ENCODE results near the gene NSUN6. TPM values are rescaled to one million over a fixed set of nuclear protein-coding genes. Genes with fewer than 3 reads are reported as not detected.

The NSUN6 gene
- 10 to 100 TPM in 1 of 3 donors, 1 to 10 TPM in 2; 6.7 to 10.6 (median 8.9) TPM for total RNA-seq

- DNase-seq (peak; percentile 93), ATAC-seq (peak; percentile 96 to 97)
- peaks cover 44% of the 10 kb centered on the region for H3K4me1 Mint-ChIP-seq (ENCODE audit: low read depth)
- no peaks in the 10 kb centered on the region for H3K27me3 Mint-ChIP-seq (ENCODE audit: low read depth)
- peak within 1 kb of the TSS; percentile 97 for H3K4me3 Mint-ChIP-seq
- H3K36me3 Mint-ChIP-seq (ENCODE audit: insufficient read depth): peaks cover 7% of the 10 kb centered on the region
- no peaks in the 10 kb centered on the region for H3K9me3 Mint-ChIP-seq
Measured at GRCh38 chr10:18651324-18652007, at the start of gene NSUN6. NSUN6 (minus strand) TSS chr10:18651587; CDS start chr10:18651203, 384 bp downstream.

- Mint-ChIP-seq H3K9me3 (peaks cover 3% of the 10 kb centered on the region), H3K27me3 (ENCODE audit: low read depth) (no peaks in the 10 kb centered on the region), H3K36me3 (ENCODE audit: insufficient read depth) (no peaks in the 10 kb centered on the region), H3K4me3 (no peak overlapping the region), H3K4me1 (ENCODE audit: low read depth) (peaks cover 9% of the 10 kb centered on the region)
- ATAC-seq (peak; percentile 48 to 63), DNase-seq (no peak)
Measured at GRCh38 chr10:18699849-18700840, 48.8 kb upstream of the NSUN6 start.

GRCh38 chr10:18690541-18690940, 39.2 kb upstream of the NSUN6 start:
- DNase-seq: no peak
- ATAC-seq: no peak
- Mint-ChIP-seq H3K36me3 (ENCODE audit: insufficient read depth) (no peaks in the 10 kb centered on the region), H3K27me3 (ENCODE audit: low read depth) (peaks cover 3% of the 10 kb centered on the region), H3K4me1 (ENCODE audit: low read depth) (no peaks in the 10 kb centered on the region), H3K4me3 (no peak overlapping the region), H3K9me3 (no peaks in the 10 kb centered on the region)

GRCh38 chr10:18689498-18689897, 38.1 kb upstream of the NSUN6 start:
- H3K36me3 Mint-ChIP-seq (ENCODE audit: insufficient read depth): no peaks in the 10 kb centered on the region
- peaks cover 2% of the 10 kb centered on the region for H3K4me1 Mint-ChIP-seq (ENCODE audit: low read depth)
- ATAC-seq (no peak), DNase-seq (no peak)
- H3K4me3 Mint-ChIP-seq: no peak overlapping the region
- peaks cover 3% of the 10 kb centered on the region for H3K27me3 Mint-ChIP-seq (ENCODE audit: low read depth)
- no peaks in the 10 kb centered on the region for H3K9me3 Mint-ChIP-seq

GRCh38 chr10:18687706-18688105, 36.3 kb upstream of the NSUN6 start:
- Mint-ChIP-seq H3K4me1 (ENCODE audit: low read depth) (peaks cover 3% of the 10 kb centered on the region), H3K36me3 (ENCODE audit: insufficient read depth) (peaks cover 2% of the 10 kb centered on the region), H3K4me3 (no peak overlapping the region), H3K9me3 (no peaks in the 10 kb centered on the region), H3K27me3 (ENCODE audit: low read depth) (peaks cover 3% of the 10 kb centered on the region)
- ATAC-seq: no peak
- no peak for DNase-seq

- ATAC-seq (no peak), DNase-seq (no peak)
- H3K4me3 Mint-ChIP-seq: no peak overlapping the region
Measured at GRCh38 chr10:18687195-18687594, 35.8 kb upstream of the NSUN6 start.

GRCh38 chr10:18685555-18685954, 34.2 kb upstream of the NSUN6 start:
- DNase-seq: no peak
- Mint-ChIP-seq H3K27me3 (ENCODE audit: low read depth) (peaks cover 3% of the 10 kb centered on the region), H3K9me3 (no peaks in the 10 kb centered on the region), H3K36me3 (ENCODE audit: insufficient read depth) (peaks cover 12% of the 10 kb centered on the region), H3K4me3 (no peak overlapping the region), H3K4me1 (ENCODE audit: low read depth) (peaks cover 5% of the 10 kb centered on the region)
- ATAC-seq: no peak

More at GRCh38 chr10:18687195-18687594, 35.8 kb upstream of the NSUN6 start:
- H3K27me3 Mint-ChIP-seq (ENCODE audit: low read depth): peaks cover 3% of the 10 kb centered on the region
- H3K9me3 Mint-ChIP-seq: no peaks in the 10 kb centered on the region
- peaks cover 7% of the 10 kb centered on the region for H3K36me3 Mint-ChIP-seq (ENCODE audit: insufficient read depth)
- H3K4me1 Mint-ChIP-seq (ENCODE audit: low read depth): peaks cover 5% of the 10 kb centered on the region

GRCh38 chr10:18684953-18685352, 33.6 kb upstream of the NSUN6 start:
- peaks cover 3% of the 10 kb centered on the region for H3K27me3 Mint-ChIP-seq (ENCODE audit: low read depth)
- no peaks in the 10 kb centered on the region for H3K9me3 Mint-ChIP-seq
- ATAC-seq (no peak), DNase-seq (no peak)
- no peak overlapping the region for H3K4me3 Mint-ChIP-seq
- H3K36me3 Mint-ChIP-seq (ENCODE audit: insufficient read depth): peaks cover 12% of the 10 kb centered on the region
- H3K4me1 Mint-ChIP-seq (ENCODE audit: low read depth): peaks cover 5% of the 10 kb centered on the region

- DNase-seq (no peak), ATAC-seq (no peak)
- peaks cover 3% of the 10 kb centered on the region for H3K27me3 Mint-ChIP-seq (ENCODE audit: low read depth)
- H3K4me1 Mint-ChIP-seq (ENCODE audit: low read depth): peaks cover 5% of the 10 kb centered on the region
- H3K36me3 Mint-ChIP-seq (ENCODE audit: insufficient read depth): peaks cover 12% of the 10 kb centered on the region
- no peak overlapping the region for H3K4me3 Mint-ChIP-seq
- H3K9me3 Mint-ChIP-seq: no peaks in the 10 kb centered on the region
Measured at GRCh38 chr10:18684416-18684815, 33.0 kb upstream of the NSUN6 start.

GRCh38 chr10:18683427-18683826, 32.0 kb upstream of the NSUN6 start:
- Mint-ChIP-seq H3K36me3 (ENCODE audit: insufficient read depth) (peaks cover 12% of the 10 kb centered on the region), H3K27me3 (ENCODE audit: low read depth) (no peaks in the 10 kb centered on the region), H3K9me3 (no peaks in the 10 kb centered on the region), H3K4me3 (no peak overlapping the region), H3K4me1 (ENCODE audit: low read depth) (peaks cover 5% of the 10 kb centered on the region)
- DNase-seq (no peak), ATAC-seq (peak in 1 of 2 donors; percentile 40)

GRCh38 chr10:18681971-18682411, 30.6 kb upstream of the NSUN6 start:
- H3K27me3 Mint-ChIP-seq (ENCODE audit: low read depth): no peaks in the 10 kb centered on the region
- no peak for ATAC-seq
- no peak overlapping the region for H3K4me3 Mint-ChIP-seq
- DNase-seq: no peak
- peaks cover 14% of the 10 kb centered on the region for H3K36me3 Mint-ChIP-seq (ENCODE audit: insufficient read depth)
- peaks cover 5% of the 10 kb centered on the region for H3K4me1 Mint-ChIP-seq (ENCODE audit: low read depth)
- H3K9me3 Mint-ChIP-seq: no peaks in the 10 kb centered on the region

- no peaks in the 10 kb centered on the region for H3K27me3 Mint-ChIP-seq (ENCODE audit: low read depth)
- H3K4me1 Mint-ChIP-seq (ENCODE audit: low read depth): peaks cover 5% of the 10 kb centered on the region
- DNase-seq: no peak
- no peak overlapping the region for H3K4me3 Mint-ChIP-seq
- H3K36me3 Mint-ChIP-seq (ENCODE audit: insufficient read depth): peaks cover 17% of the 10 kb centered on the region
- no peaks in the 10 kb centered on the region for H3K9me3 Mint-ChIP-seq
- no peak for ATAC-seq
Measured at GRCh38 chr10:18681366-18681765, 30.0 kb upstream of the NSUN6 start.

- DNase-seq (no peak), ATAC-seq (no peak)
- Mint-ChIP-seq H3K9me3 (no peaks in the 10 kb centered on the region), H3K4me1 (ENCODE audit: low read depth) (peaks cover 5% of the 10 kb centered on the region), H3K4me3 (no peak overlapping the region), H3K36me3 (ENCODE audit: insufficient read depth) (peaks cover 17% of the 10 kb centered on the region), H3K27me3 (ENCODE audit: low read depth) (no peaks in the 10 kb centered on the region)
Measured at GRCh38 chr10:18680754-18681153, 29.4 kb upstream of the NSUN6 start.

GRCh38 chr10:18675086-18675801, 23.9 kb upstream of the NSUN6 start:
- Mint-ChIP-seq H3K36me3 (ENCODE audit: insufficient read depth) (peaks cover 26% of the 10 kb centered on the region), H3K4me3 (no peak overlapping the region), H3K4me1 (ENCODE audit: low read depth) (peaks cover 1% of the 10 kb centered on the region), H3K27me3 (ENCODE audit: low read depth) (no peaks in the 10 kb centered on the region), H3K9me3 (no peaks in the 10 kb centered on the region)
- ATAC-seq (no peak), DNase-seq (no peak)

Data from activated T-cell treated with anti-CD3 and anti-CD28 coated beads, Interleukin-2, amount 50 U/mL, for 4 hours (primary cell).